Measurements from ENCODE around the gene PROX2.

The PROX2 gene

GRCh38 chr14:74909501-74909900 is 33.6 kb upstream of the PROX2 start:
- no peak for DNase-seq

- DNase-seq, result no peak
Measured at GRCh38 chr14:74908861-74909341, 33.0 kb upstream of the PROX2 start.

- DNase-seq, result no peak
Measured at GRCh38 chr14:74907744-74908143, 31.8 kb upstream of the PROX2 start.

GRCh38 chr14:74906925-74907521 is 31.1 kb upstream of the PROX2 start:
- no peak for DNase-seq

- DNase-seq, result peak; percentile 84
Measured at GRCh38 chr14:74905595-74906142, 29.7 kb upstream of the PROX2 start.

GRCh38 chr14:74904635-74905503 is 28.9 kb upstream of the PROX2 start:
- no peak for DNase-seq

GRCh38 chr14:74902941-74903705 is 27.2 kb upstream of the PROX2 start:
- no peak for DNase-seq

GRCh38 chr14:74898694-74899093 is 22.7 kb upstream of the PROX2 start:
- DNase-seq, result no peak

- no peak for DNase-seq
Measured at GRCh38 chr14:74898083-74898482, 22.1 kb upstream of the PROX2 start.

- no peak for DNase-seq
Measured at GRCh38 chr14:74897642-74898041, 21.7 kb upstream of the PROX2 start.

- DNase-seq, result no peak
Measured at GRCh38 chr14:74896400-74896799, 20.5 kb upstream of the PROX2 start.

GRCh38 chr14:74893614-74894091 is 17.7 kb upstream of the PROX2 start:
- no peak for DNase-seq

GRCh38 chr14:74892745-74893144 is 16.8 kb upstream of the PROX2 start:
- no peak for DNase-seq

GRCh38 chr14:74891870-74892269 is 15.9 kb upstream of the PROX2 start:
- DNase-seq, result no peak

- no peak for DNase-seq
Measured at GRCh38 chr14:74890262-74890661, 14.3 kb upstream of the PROX2 start.

- no peak for DNase-seq
Measured at GRCh38 chr14:74888164-74889158, 12.5 kb upstream of the PROX2 start.

- no peak for DNase-seq
Measured at GRCh38 chr14:74886001-74886400, 10.1 kb upstream of the PROX2 start.

GRCh38 chr14:74882103-74882920 is 6.4 kb upstream of the PROX2 start:
- no peak for DNase-seq

- DNase-seq, result peak; percentile 96
Measured at GRCh38 chr14:74881431-74882102, 5.6 kb upstream of the PROX2 start, which contains the start of gene DLST. Gene DLST, plus strand, starts transcription at chr14:74881916. Its CDS starts 38 bp downstream, at chr14:74881954.
